ENCODE measurements around the gene SEC16A.

The SEC16A gene

DNA sequence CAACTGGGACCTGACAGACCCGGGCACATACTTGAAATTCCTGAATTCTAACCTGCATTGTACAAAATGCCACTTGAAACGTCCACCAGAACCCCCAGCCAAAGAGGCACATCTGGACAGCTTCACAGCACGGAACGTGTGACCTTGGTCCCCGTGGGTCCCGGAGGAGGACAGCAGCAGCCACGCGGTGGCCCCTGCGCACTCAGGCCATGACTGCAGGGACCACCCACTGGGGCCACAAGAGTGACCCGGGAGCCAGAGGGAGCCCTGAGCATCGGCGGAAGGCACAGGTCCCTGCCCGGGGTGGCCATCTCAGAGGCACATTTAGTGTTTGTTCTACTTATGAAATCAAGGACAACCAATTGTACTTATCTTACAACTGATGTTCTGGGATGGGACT lies 80.8 kb downstream of the SEC16A start:
- H3K9me2 ChIP-seq (replicated peaks; ENCODE audit: insufficient read depth, low read length), result no peaks in the 10 kb centered on the region
- H3K4me1 ChIP-seq (ENCODE audit: low read length), result peaks cover 34% of the 10 kb centered on the region
- H2AFZ ChIP-seq (ENCODE audit: low read length), result no peak overlapping the region
- DNase-seq, result no peak
- H3K9me3 ChIP-seq (replicated peaks; ENCODE audit: insufficient read depth, low read length), result no peaks in the 10 kb centered on the region
- H3K9ac ChIP-seq (ENCODE audit: low read length), result no peak overlapping the region
- no peaks in the 10 kb centered on the region for H3K36me3 ChIP-seq (replicated peaks; ENCODE audit: insufficient read depth, low read length)
- peaks cover 24% of the 10 kb centered on the region for H3K79me2 ChIP-seq (ENCODE audit: low read length)
- no peak overlapping the region for H3K4me2 ChIP-seq (ENCODE audit: low read depth, low read length)
- TF ChIP-seq EZH2phosphoT487 (IDR thresholded peaks at IDR 0.05; ENCODE audit: low read length) (no peak), EZH2 (optimal IDR thresholded peaks at IDR 0.05; ENCODE audit: low read depth, low read length) (no peak)
- TF ChIP-seq, protein P1, sequence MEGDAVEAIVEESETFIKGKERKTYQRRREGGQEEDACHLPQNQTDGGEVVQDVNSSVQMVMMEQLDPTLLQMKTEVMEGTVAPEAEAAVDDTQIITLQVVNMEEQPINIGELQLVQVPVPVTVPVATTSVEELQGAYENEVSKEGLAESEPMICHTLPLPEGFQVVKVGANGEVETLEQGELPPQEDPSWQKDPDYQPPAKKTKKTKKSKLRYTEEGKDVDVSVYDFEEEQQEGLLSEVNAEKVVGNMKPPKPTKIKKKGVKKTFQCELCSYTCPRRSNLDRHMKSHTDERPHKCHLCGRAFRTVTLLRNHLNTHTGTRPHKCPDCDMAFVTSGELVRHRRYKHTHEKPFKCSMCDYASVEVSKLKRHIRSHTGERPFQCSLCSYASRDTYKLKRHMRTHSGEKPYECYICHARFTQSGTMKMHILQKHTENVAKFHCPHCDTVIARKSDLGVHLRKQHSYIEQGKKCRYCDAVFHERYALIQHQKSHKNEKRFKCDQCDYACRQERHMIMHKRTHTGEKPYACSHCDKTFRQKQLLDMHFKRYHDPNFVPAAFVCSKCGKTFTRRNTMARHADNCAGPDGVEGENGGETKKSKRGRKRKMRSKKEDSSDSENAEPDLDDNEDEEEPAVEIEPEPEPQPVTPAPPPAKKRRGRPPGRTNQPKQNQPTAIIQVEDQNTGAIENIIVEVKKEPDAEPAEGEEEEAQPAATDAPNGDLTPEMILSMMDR (IDR thresholded peaks at IDR 0.05; ENCODE audit: low read length), result no peak
- H3K4me3 ChIP-seq (ENCODE audit: low read length), result no peak overlapping the region
- H3K27me3 ChIP-seq (replicated peaks; ENCODE audit: insufficient read depth, low read length), result no peaks in the 10 kb centered on the region
- 0 out of 2 replicates have a peak, but pooled peaks cover 4% of the 10 kb centered on the region for H3F3A ChIP-seq (ENCODE audit: insufficient read depth, low read length)
- no peak overlapping the region for H3K27ac ChIP-seq (ENCODE audit: low read length)
- H4K20me1 ChIP-seq (ENCODE audit: insufficient read depth, low read length), result no peaks in the 10 kb centered on the region

DNA sequence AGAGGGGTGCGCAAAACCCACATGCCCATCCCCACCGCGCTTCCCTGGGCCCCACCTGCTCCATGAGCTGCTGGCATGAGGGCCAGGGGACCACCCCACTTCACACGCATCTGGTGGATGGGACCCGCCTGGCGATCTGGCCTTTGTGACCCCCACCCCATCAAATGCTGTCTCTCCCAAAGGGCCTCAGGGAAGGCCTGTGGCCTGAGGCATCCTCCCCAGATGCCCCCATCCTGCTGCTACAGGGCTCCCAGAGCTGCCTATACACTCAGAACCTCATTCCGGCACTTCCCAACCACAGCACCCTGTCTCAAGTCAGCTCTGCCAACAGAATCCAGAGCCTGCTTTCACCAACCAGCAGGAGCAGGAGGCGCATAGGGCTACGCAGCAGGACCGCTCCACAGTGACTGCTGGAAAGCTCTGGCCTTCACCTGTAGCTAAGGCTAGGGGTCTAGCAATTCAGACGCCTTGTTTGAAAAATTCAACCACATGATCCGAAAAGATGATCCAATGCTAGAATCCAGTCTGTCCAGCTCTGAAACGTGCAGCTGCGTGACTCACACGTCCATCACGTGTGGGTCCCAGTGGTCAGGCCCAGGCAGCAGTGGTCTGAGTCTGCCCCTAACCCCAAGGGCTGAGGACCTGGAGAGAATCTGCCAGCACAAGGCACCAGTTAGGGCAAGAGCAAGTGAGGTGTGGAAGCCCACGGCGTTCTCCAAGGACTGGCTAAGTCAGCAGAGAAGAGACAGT lies 81.5 kb downstream of the SEC16A start:
- Histone ChIP-seq H3K79me2 (ENCODE audit: low read length) (peaks cover 24% of the 10 kb centered on the region), H3K9me3 (replicated peaks; ENCODE audit: insufficient read depth, low read length) (no peaks in the 10 kb centered on the region), H3K9me2 (replicated peaks; ENCODE audit: insufficient read depth, low read length) (no peaks in the 10 kb centered on the region), H3K4me3 (ENCODE audit: low read length) (no peak overlapping the region), H2AFZ (ENCODE audit: low read length) (no peak overlapping the region), H3K4me2 (ENCODE audit: low read depth, low read length) (no peak overlapping the region), H3F3A (ENCODE audit: insufficient read depth, low read length) (0 out of 2 replicates have a peak, but pooled peaks cover 4% of the 10 kb centered on the region), H3K27me3 (replicated peaks; ENCODE audit: insufficient read depth, low read length) (no peaks in the 10 kb centered on the region), H3K4me1 (ENCODE audit: low read length) (peaks cover 34% of the 10 kb centered on the region), H4K20me1 (ENCODE audit: insufficient read depth, low read length) (no peaks in the 10 kb centered on the region), H3K9ac (ENCODE audit: low read length) (no peak overlapping the region), H3K36me3 (replicated peaks; ENCODE audit: insufficient read depth, low read length) (no peaks in the 10 kb centered on the region), H3K27ac (ENCODE audit: low read length) (no peak overlapping the region)
- TF ChIP-seq, protein P1 (IDR thresholded peaks at IDR 0.05; ENCODE audit: low read length), result no peak
- TF ChIP-seq EZH2 (optimal IDR thresholded peaks at IDR 0.05; ENCODE audit: low read depth, low read length) (no peak), EZH2phosphoT487 (IDR thresholded peaks at IDR 0.05; ENCODE audit: low read length) (no peak)
- DNase-seq, result no peak

DNA sequence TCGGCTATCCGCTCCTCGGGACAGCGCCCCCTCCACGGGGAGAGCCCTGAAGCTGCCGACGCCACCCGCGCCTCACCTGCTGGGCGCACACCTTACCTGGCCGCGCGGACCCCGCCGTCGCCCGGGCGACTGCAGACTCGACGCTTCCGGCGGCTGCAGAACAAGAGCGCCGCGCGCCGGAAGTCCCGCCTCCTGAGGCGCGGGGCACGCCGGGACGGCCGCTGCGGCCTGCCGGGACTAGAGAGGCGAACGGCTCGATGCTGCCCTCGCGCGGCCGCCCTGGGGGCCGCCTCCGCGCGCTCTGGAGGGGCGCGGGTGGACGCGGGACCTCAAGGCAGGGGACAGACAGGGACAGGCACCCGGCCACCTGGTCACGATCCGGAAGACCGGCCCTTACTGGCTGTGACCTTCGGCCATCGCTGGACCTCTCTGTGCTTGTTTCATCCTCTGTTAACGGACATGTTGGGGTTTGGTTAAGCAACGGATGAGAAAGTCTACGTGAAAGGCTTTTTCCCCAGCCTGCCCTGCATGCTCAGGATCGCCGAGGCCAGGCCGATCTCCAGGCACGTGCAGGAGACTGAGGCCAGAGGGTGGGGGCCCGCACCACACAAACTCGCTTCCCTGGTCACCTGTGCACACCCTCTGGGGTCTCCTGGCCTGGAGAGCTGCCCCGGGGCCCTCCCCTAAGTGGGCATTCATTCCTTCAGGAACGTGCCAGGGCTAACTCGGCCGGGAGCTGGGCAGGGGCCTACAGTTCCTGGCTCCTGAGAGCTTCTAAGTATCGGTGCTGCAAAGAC lies 82.6 kb downstream of the SEC16A start, which contains the start of gene SNAPC4:
Gene SNAPC4, minus strand, starts transcription at position 133 of the 797 bp plus-strand sequence. CDS start 1,742 bp downstream, outside the sequence.
- peak within 1 kb of the TSS; percentile 100 for H3K4me3 ChIP-seq (ENCODE audit: low read length)
- H3K9me3 ChIP-seq (replicated peaks; ENCODE audit: insufficient read depth, low read length), result no peaks in the 10 kb centered on the region
- peak within 1 kb of the TSS; percentile 78 for H2AFZ ChIP-seq (ENCODE audit: low read length)
- peak within 1 kb of the TSS; percentile 93 for H3K4me2 ChIP-seq (ENCODE audit: low read depth, low read length)
- no peaks in the 10 kb centered on the region for H4K20me1 ChIP-seq (ENCODE audit: insufficient read depth, low read length)
- H3K79me2 ChIP-seq (ENCODE audit: low read length), result peaks cover 29% of the 10 kb centered on the region
- no peaks in the 10 kb centered on the region for H3K27me3 ChIP-seq (replicated peaks; ENCODE audit: insufficient read depth, low read length)
- H3K9me2 ChIP-seq (replicated peaks; ENCODE audit: insufficient read depth, low read length), result no peaks in the 10 kb centered on the region
- TF ChIP-seq, protein P1 (IDR thresholded peaks at IDR 0.05; ENCODE audit: low read length), result peak; percentile 82
- no peak for TF ChIP-seq EZH2phosphoT487 (IDR thresholded peaks at IDR 0.05; ENCODE audit: low read length)
- no peak for TF ChIP-seq EZH2 (optimal IDR thresholded peaks at IDR 0.05; ENCODE audit: low read depth, low read length)
- no peaks in the 10 kb centered on the region for H3K36me3 ChIP-seq (replicated peaks; ENCODE audit: insufficient read depth, low read length)
- H3K27ac ChIP-seq (ENCODE audit: low read length), result no peak within 1 kb of the TSS
- peak; percentile 94 for DNase-seq
- peaks cover 27% of the 10 kb centered on the region for H3K4me1 ChIP-seq (ENCODE audit: low read length)
- H3K9ac ChIP-seq (ENCODE audit: low read length), result peak within 1 kb of the TSS; percentile 80
- 0 out of 2 replicates have a peak, but pooled peaks cover 4% of the 10 kb centered on the region for H3F3A ChIP-seq (ENCODE audit: insufficient read depth, low read length)
